Stimulated activated CD8-positive, alpha-beta memory T cell treated with anti-CD3 and anti-CD28 coated beads, Interleukin-7, amount 100 ng/mL, for 1 hour (primary cell): ENCODE measurements around the gene IL17C.

Experiments used
- DNase-seq, 2 donors: peaks; one replicate each; pipeline ENCODE4 v3.0.0-alpha.2; 2020; ENCODE audit warnings: low read depth in 2 of 2

The IL17C gene

GRCh38 chr16:88645455-88645854 lies 7.1 kb downstream of the IL17C start:
- DNase-seq, result no peak

DNA sequence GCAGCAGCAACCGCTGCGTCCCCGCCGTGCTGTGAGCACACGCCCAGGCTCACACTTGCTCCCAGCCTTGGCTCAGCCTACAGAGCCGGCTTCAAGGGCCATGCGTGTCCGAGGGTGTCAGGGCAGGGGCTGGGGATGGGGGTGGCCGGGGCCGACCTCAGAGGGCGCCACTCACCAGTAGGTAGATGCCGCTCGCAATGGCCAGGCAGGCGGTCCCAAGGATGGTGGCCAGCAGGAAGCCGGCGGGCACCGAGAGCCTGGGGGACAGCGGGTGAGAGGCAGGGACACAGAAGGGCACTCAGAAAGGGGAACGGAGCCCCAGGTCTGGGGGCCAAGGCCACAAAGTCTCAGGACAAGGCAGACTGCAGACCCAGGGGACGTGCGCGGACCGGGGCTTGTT lies 7.6 kb downstream of the IL17C start:
- no peak for DNase-seq

GRCh38 chr16:88646345-88647034 lies 8.1 kb downstream of the IL17C start:
- no peak for DNase-seq

DNA sequence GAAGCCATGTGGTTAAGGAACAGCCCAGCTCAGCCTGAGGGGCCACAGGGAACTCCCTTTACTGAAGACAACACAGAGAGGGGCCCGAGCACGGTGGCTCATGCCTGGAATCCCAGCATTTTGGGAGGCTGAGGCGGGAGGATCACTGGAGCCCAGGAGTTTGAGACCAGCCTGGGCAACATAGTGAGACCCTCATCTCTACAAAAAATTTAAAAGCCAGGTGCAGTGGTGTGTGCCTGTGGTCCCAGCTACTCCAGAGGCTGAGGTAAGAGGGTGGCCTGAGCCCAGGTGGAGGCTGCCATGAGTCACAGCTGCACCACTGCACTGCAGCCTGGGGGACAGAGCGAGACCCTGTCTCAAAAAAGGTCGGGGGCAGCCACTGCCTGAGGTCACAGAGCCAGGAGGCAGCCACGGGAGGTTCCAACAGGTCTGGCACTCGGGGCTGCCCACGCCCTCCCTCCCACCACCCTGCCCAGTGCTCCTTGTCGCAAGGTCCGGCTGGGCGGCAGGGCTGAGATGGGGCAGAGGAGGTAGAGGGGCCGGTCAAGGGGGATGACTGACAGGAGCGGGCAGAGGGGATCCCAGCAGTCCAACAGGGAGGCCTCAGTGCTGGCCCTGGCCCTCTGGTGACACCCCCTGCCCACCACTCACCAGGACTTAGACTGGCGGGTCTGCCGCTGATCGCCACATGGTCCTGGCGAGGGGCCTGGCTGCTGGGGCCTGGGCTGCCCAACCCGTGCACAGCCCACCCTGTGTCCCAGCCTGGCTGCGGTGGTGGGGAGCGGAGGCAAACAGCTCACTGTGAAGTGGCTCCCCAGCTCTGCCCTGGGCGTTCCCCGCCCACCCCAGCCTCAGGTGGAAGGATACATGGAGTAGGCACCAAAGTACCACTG lies 9.1 kb downstream of the IL17C start:
- DNase-seq, result no peak

- DNase-seq, result no peak
These were observed 11.0 kb downstream of the IL17C start for GRCh38 chr16:88649195-88649923.

DNA sequence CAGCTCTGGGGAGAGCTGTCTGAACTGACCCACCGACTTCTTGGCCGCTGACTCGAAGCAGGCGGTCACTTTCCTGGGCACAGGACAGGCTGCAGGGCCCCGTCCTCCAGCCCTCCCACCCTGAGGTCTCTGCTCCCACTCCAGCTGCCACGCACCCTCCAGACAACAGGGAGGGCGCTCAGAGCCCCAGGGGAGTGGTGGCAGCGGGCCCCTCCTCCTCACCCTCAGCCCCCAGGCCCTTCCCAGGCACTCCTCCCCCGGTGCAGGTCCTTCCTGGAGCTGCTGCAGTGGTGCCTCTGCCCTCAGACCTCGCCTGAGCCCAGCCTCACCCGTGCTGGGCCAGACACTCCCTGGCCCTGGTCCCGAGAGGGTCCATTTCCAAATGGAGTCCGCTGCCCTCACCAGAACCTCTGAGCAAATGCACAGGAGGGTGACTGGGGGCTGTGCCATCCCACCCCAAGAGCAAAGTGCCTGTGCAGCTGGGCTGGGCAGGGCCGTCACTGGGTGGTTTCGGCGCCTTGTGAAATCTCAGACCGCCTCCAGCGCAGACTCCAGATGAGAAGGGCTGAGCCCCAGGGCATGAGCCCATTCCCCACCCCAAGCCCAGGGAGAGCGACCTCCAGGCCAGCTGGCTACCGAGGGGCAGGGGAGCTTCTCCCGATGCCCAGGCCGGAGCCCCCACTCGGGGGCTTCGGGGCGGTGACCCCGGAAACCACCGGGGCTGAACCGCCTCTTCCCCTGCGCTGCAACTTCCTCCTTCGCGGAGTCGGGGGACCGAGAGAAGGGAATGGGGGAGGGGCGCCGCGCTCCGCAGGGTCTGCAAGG lies 11.8 kb downstream of the IL17C start:
- no peak for DNase-seq

DNA sequence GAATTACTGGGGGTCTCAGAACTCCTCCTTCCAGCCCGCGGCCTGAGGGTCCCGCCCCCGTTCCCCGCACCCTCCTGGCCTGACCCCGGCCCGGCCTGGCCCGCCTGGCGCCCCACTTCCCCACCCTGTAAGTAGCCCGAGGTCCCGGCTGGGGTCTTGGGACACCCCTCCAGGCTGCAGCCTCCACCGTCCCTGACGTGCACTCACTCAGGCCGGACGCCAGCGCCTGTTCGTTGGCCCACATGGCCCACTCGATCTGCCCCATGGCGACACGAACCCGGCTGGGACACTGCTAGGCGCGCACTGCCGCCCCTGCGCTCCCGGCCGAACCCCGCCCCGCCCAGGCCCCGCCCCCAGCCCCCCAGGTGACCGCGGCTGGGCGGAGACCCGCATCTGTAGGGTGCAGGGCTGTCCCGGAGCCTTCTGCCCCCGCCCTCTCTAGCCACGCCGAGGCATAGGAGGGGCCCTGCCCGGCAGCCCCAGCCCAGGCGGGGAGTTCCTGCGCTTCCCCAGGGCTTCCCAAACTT lies 12.4 kb downstream of the IL17C start, which contains the start of gene CYBA:
CYBA (minus strand) TSS at position 305 of the 527 bp plus-strand sequence; CDS start at position 265, 40 bp downstream.
- peak; percentile 53 to 65 for DNase-seq

DNA sequence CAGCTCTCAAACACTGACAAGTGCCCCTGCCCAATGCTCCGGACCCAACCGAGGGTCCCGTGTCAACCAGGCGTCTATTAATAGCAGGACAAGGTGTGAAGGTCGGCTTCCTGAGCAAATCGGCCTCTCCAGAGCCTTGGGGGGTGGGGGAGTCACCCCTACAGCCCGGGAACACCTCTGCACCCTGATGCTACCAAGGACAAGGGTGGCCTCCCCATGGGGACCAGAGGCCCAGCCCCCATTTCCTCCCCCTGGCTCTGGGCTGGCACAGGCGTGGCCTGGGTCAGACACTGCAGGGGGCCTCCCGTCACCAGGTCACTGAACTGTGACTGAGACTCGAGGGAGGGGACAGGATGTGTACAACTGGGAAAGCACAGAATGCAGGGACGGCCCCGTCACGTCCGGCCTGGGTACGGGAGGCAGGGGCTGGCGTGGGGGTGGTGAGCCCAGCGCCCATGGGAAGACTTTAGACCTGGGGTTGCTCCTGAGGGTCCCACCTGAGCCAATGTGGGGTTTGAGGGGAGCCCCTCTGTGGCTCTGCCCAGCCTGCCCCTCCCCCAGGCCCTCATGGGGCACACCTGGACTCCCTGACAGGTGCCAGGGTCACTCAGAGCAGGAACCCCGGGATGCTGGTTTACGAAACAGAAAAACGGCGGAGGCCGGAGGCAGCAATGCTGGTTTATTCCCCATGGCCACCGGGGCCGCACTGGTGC lies 13.1 kb downstream of the IL17C start:
- peak in 1 of 2 donors; percentile 36 for DNase-seq

- DNase-seq, result no peak
These were observed 13.8 kb downstream of the IL17C start for GRCh38 chr16:88651989-88652761.

DNA sequence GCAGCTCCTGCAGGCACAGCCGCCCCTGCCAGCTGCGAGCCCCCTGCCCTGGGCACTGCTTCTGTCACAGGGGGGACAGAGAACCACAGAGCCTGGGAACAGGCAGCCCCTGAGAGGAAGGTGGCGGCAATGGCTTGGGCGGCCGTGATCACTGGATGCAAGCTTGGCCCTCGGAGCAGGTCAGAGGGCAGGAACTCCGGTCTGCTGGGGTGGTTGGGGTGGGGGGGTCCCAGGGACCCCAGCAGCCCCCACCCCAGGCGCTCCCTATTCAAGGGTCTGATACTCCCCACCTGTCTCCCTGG lies 14.3 kb downstream of the IL17C start:
- DNase-seq, result no peak

- DNase-seq, result no peak
These were observed 14.7 kb downstream of the IL17C start for GRCh38 chr16:88653101-88653500.

DNA sequence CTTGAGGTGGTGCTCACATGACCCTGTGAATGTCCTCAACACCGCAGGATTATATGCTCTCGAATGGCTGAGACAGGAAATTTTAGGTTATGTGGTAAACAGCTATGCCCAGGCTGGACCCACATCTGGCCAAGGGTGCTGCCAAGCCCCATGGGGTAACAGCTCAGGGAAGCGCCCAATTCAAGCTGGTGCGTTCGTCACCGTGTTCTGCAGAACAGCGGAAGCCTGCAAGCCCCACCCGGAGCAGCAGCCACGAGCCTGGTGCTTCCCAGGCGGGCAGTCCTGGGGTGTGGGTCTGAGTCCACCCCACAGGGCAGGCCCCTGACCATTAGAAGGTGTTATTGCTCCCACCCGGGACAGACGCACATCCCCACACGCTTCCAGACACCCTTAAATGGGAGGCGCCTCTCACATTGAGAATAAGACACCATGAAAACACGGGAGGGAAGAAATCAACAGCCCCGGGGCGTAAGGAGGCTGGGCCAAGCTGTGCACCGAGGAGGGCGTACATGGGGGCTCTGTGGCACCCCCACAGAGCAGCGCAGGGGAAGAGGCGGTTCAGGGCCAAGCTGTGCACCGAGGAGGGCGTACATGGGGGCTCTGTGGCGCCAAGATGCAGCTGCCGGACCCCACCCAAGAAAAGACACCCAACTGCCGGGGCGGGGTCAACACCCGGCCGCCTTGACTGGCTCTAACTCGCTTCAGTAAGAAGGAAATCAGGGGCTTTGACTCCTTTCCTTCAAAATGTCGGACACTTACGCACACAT lies 15.4 kb downstream of the IL17C start:
- no peak for DNase-seq

GRCh38 chr16:88654363-88655052 lies 16.1 kb downstream of the IL17C start:
- no peak for DNase-seq

- no peak for DNase-seq
These were observed 16.8 kb downstream of the IL17C start for GRCh38 chr16:88655053-88655732.

GRCh38 chr16:88655733-88656281 lies 17.4 kb downstream of the IL17C start:
- DNase-seq, result no peak

- DNase-seq, result no peak
These were observed 18.1 kb downstream of the IL17C start for GRCh38 chr16:88656291-88656980.

- no peak for DNase-seq
These were observed 19.0 kb downstream of the IL17C start for GRCh38 chr16:88657371-88657770.
